Epithelial cell of proximal tubule (primary cell): Measurements from ENCODE around the gene PKM. TPM values are rescaled to one million over a fixed set of nuclear protein-coding genes. Genes with fewer than 3 reads are reported as not detected.

Source experiments
- DNase-seq: peaks from one replicate; pipeline ENCODE4 v3.0.0-alpha.2; 2011; ENCODE audit warnings: low read depth
- H3K4me3 ChIP-seq: 2 replicates; pipeline ENCODE4 v1.5.1; 2011; ENCODE audit warnings: low read depth, mild to moderate bottlenecking, low read length
- CTCF ChIP-seq: conservative IDR thresholded peaks from 2 replicates; pipeline ENCODE4 v1.5.1; 2012; ENCODE audit warnings: low read depth, mild to moderate bottlenecking, low read length
- total RNA-seq: library from RNA; depleted of rRNA; stranded (reverse); fragments of >200 nt; gene quantifications from 2 replicates; pipeline ENCODE4 v1.2.3, GENCODE V29; 2015

PKM gene
- total RNA-seq, 1 donor from 2014 or later = 1,902 TPM

DNA sequence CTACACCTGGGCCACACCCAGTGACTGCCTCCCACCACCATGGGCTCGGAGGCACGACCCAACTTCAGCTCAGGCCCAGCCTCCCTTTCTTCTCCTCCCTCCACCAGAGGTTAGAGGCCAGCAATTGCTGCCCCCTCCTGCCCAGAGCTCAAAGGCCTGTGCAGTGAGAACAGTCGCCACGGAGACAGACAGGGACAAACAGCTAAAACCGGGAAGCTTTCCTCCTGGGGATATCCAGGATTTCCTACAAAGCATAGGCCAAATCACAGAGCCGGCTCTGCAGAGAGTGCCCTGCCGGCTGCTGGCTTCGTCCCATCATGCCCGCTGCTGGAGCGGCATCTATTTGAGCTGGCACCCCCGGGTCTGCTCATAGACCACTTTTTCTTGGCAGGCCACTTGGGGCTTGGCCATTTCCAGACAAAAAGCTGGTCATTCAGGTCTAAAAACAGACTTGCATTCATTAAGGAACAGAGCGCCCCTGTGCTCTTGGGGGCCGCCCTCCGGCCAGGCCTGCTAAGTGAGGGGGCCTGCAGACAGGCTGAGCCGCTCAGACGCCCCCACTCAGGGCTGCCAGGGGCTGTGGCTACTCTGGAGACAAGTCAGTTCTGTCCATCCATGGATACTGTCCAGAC, 50.9 kb downstream of the PKM start:
- peak; percentile 6 for TF ChIP-seq CTCF
- no peak overlapping the region for H3K4me3 ChIP-seq
- no peak for DNase-seq

GRCh38 chr15:72178976-72179585, 51.9 kb downstream of the PKM start:
- H3K4me3 ChIP-seq = no peak overlapping the region
- DNase-seq = no peak
- no peak for TF ChIP-seq CTCF

DNA sequence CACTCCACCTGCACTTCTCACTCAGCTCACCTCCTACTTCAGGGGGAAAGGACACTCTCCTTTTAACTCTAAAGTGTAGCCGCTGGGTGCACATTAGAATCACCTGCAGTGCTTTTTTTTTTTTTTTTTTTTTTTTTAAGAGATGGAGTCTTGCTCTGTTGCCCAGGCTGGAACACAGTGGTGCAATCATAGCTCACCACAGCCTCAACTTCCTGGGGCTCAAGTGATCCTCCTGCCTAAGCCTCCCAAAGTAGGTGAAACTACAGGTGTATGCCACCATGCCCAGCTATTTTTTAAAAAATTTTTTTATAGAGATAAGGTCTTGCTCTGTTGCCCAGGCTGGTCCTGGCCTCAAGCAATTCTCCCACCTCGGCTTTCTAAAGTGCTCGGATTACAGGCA, 54.2 kb downstream of the PKM start:
- DNase-seq = no peak
- H3K4me3 ChIP-seq = no peak overlapping the region
- TF ChIP-seq CTCF = no peak

- no peak for TF ChIP-seq CTCF
- H3K4me3 ChIP-seq = no peak overlapping the region
- DNase-seq = no peak
Observed at GRCh38 chr15:72176159-72176558, 54.8 kb downstream of the PKM start.

GRCh38 chr15:72175186-72176044, 55.6 kb downstream of the PKM start:
- DNase-seq = no peak
- no peak for TF ChIP-seq CTCF
- H3K4me3 ChIP-seq = no peak overlapping the region

- H3K4me3 ChIP-seq = no peak overlapping the region
- no peak for TF ChIP-seq CTCF
- no peak for DNase-seq
Observed at GRCh38 chr15:72174551-72175165, 56.3 kb downstream of the PKM start.
